OCI-LY3 (cell line): ENCODE results near the gene ASCC1.

Source experiments
- H2AFZ ChIP-seq: fragments of 200-600, 300-600 bp; shearing (Covaris generic); 2 replicates; pipeline ENCODE4 v1.6.0; 2014; ENCODE audit warnings: antibody characterized with exemption, low read depth, low read length
- H3K27ac ChIP-seq: fragments of 200-600, 300-600 bp; sonication (generic); 2 replicates; pipeline ENCODE4 v1.5.1; 2014; ENCODE audit warnings: mild to moderate bottlenecking, low read length, moderate library complexity, mixed read lengths
- H3K27me3 ChIP-seq: fragments of 200-600, 300-600 bp; sonication (generic); 2 replicates; pipeline ENCODE4 v1.6.1; 2014; ENCODE audit warnings: low read depth, low read length, mixed read lengths
- H3K36me3 ChIP-seq: fragments of 200-600, 300-600 bp; sonication (generic); replicated peaks from 2 replicates; pipeline ENCODE3; 2014; ENCODE audit warnings: low read depth, low read length, mixed read lengths
- H3K4me1 ChIP-seq: fragments of 300-600, 200-600 bp; sonication (generic); 2 replicates; pipeline ENCODE4 v1.6.1; 2014; ENCODE audit warnings: low read length, mixed read lengths
- H3K4me2 ChIP-seq: fragments of 200-600, 300-600 bp; sonication (generic); 2 replicates; pipeline ENCODE4 v1.6.1; 2014; ENCODE audit warnings: low read length, mixed read lengths
- H3K4me3 ChIP-seq: fragments of 300-600, 200-600 bp; sonication (generic); 2 replicates; pipeline ENCODE4 v1.5.1; 2014; ENCODE audit warnings: antibody characterized with exemption, mild to moderate bottlenecking, low read length, moderate library complexity
- H3K79me2 ChIP-seq: fragments of 300-600, 200-600 bp; shearing (Covaris generic); 2 replicates; pipeline ENCODE4 v1.6.1; 2014; ENCODE audit warnings: mild to moderate bottlenecking, low read length, mixed read lengths
- H3K9ac ChIP-seq: fragments of 300-600, 200-600 bp; shearing (Covaris generic); 2 replicates; pipeline ENCODE4 v1.6.0; 2014; ENCODE audit warnings: mild to moderate bottlenecking, low read length, moderate library complexity
- H3K9me3 ChIP-seq: fragments of 200-600, 300-600 bp; shearing (Covaris generic); 2 replicates; pipeline ENCODE4 v1.6.1; 2014; ENCODE audit warnings: low read length, mixed read lengths; ENCODE audit not compliant: insufficient read depth
- H4K20me1 ChIP-seq: fragments of 200-600, 300-600 bp; sonication (generic); 2 replicates; pipeline ENCODE4 v1.6.1; 2016; ENCODE audit warnings: low read length, mixed read lengths; ENCODE audit not compliant: insufficient read depth
- CTCF ChIP-seq: fragments of 200-600, 300-600 bp; sonication (generic); IDR thresholded peaks from 2 replicates; pipeline ENCODE4 v1.5.1; 2014; ENCODE audit warnings: antibody characterized with exemption, low read length, low read depth
- EZH2phosphoT487 ChIP-seq: fragments of 200-600 bp; shearing (Covaris generic); IDR thresholded peaks from 2 replicates; pipeline ENCODE4 v1.6.1; 2018; ENCODE audit warnings: antibody characterized with exemption, mixed run types, low read depth

ASCC1 gene

GRCh38 chr10:72053690-72054089 is 162.4 kb downstream of the ASCC1 start:
- no peaks in the 10 kb centered on the region for H4K20me1 ChIP-seq
- no peak overlapping the region for H3K4me2 ChIP-seq
- no peaks in the 10 kb centered on the region for H3K79me2 ChIP-seq
- H3K4me1 ChIP-seq = peaks cover 24% of the 10 kb centered on the region
- no peak overlapping the region for H3K27ac ChIP-seq
- H3K9me3 ChIP-seq = no peaks in the 10 kb centered on the region
- H3K27me3 ChIP-seq = no peaks in the 10 kb centered on the region
- no peaks in the 10 kb centered on the region for H3K36me3 ChIP-seq
- H3K4me3 ChIP-seq = no peak overlapping the region
- H3K9ac ChIP-seq = no peak overlapping the region
- H2AFZ ChIP-seq = no peak overlapping the region
- TF ChIP-seq EZH2phosphoT487 (no peak), CTCF (no peak)

- Histone ChIP-seq H3K79me2 (no peaks in the 10 kb centered on the region), H3K9me3 (no peaks in the 10 kb centered on the region), H3K4me3 (no peak overlapping the region), H2AFZ (no peak overlapping the region), H3K4me1 (peaks cover 23% of the 10 kb centered on the region), H4K20me1 (no peaks in the 10 kb centered on the region), H3K27me3 (no peaks in the 10 kb centered on the region), H3K4me2 (no peak overlapping the region), H3K36me3 (no peaks in the 10 kb centered on the region), H3K9ac (no peak overlapping the region), H3K27ac (no peak overlapping the region)
- TF ChIP-seq CTCF = no peak
- no peak for TF ChIP-seq EZH2phosphoT487
These were observed 165.2 kb downstream of the ASCC1 start for GRCh38 chr10:72050873-72051272.

- Histone ChIP-seq H3K27ac (no peak overlapping the region), H3K79me2 (no peaks in the 10 kb centered on the region), H3K9ac (no peak overlapping the region), H3K4me3 (no peak overlapping the region), H3K36me3 (no peaks in the 10 kb centered on the region), H4K20me1 (no peaks in the 10 kb centered on the region), H3K4me2 (no peak overlapping the region), H3K4me1 (peaks cover 16% of the 10 kb centered on the region), H2AFZ (no peak overlapping the region), H3K27me3 (no peaks in the 10 kb centered on the region), H3K9me3 (no peaks in the 10 kb centered on the region)
- TF ChIP-seq CTCF = no peak
- TF ChIP-seq EZH2phosphoT487 = no peak
These were observed 165.9 kb downstream of the ASCC1 start for GRCh38 chr10:72049969-72050781.

- H3K4me3 ChIP-seq = no peak overlapping the region
- no peaks in the 10 kb centered on the region for H3K79me2 ChIP-seq
- no peak overlapping the region for H3K27ac ChIP-seq
- no peaks in the 10 kb centered on the region for H4K20me1 ChIP-seq
- no peak for TF ChIP-seq EZH2phosphoT487
- H3K4me2 ChIP-seq = no peak overlapping the region
- no peaks in the 10 kb centered on the region for H3K9me3 ChIP-seq
- H2AFZ ChIP-seq = no peak overlapping the region
- no peak overlapping the region for H3K9ac ChIP-seq
- H3K4me1 ChIP-seq = peaks cover 9% of the 10 kb centered on the region
- H3K27me3 ChIP-seq = no peaks in the 10 kb centered on the region
- no peaks in the 10 kb centered on the region for H3K36me3 ChIP-seq
These were observed 166.6 kb downstream of the ASCC1 start for GRCh38 chr10:72049472-72049871.
